ENCODE results near the gene CHST11. TPM values are rescaled to one million over a fixed set of nuclear protein-coding genes. Genes with fewer than 3 reads are reported as not detected.

CHST11 gene
- total and polyA plus RNA-seq, 9 of the 15 experiments (the other 6 are each of a cell fraction or from before 2014, with no cell fraction given), result 2.3 to 38.7 (median 15.0) TPM

GRCh38 chr12:104467346-104467837 is 10.6 kb downstream of the CHST11 start (continued):
- TF ChIP-seq CREM (IDR thresholded peaks at IDR 0.05; ENCODE audit: low read depth) (peak; percentile 70), JUND (IDR thresholded peaks at IDR 0.05; ENCODE audit: borderline replicate concordance, low read depth, low read length) (peak; percentile 71; the same call in 1 of the 2 replicates), JUND (tag; IDR thresholded peaks at IDR 0.05; ENCODE audit: borderline replicate concordance, low read depth, low read length) (peak; percentile 41; the same call in 1 of the 3 replicates), PHB (CRISPR knock-in tag; IDR thresholded peaks at IDR 0.05) (no peak), FIP1L1 (IDR thresholded peaks at IDR 0.05; ENCODE audit: low read depth, low read length, poor library complexity, severe bottlenecking) (no peak), BRF2 (IDR thresholded peaks at IDR 0.05; ENCODE audit: borderline replicate concordance, insufficient read depth, insufficient read length) (no peak), SAP30 (IDR thresholded peaks at IDR 0.05; ENCODE audit: borderline replicate concordance, insufficient read depth, low read depth, low read length, poor library complexity, severe bottlenecking) (no peak), SRSF7 (optimal IDR thresholded peaks at IDR 0.05; ENCODE audit: low read depth, low read length) (no peak), EP300 (IDR thresholded peaks at IDR 0.05; ENCODE audit: low read length) (peak; percentile 99), PHB2 (IDR thresholded peaks at IDR 0.05; ENCODE audit: low read depth) (peak; percentile 96), MCM3 (IDR thresholded peaks at IDR 0.05) (no peak), RCOR1 (IDR thresholded peaks at IDR 0.05; ENCODE audit: borderline replicate concordance in 1 of 2, low read depth in 2 of 2, low read length in 2 of 2) (peak; percentile 91 to 96), PRPF4 (IDR thresholded peaks at IDR 0.05; ENCODE audit: insufficient read depth, low read depth, low read length, poor library complexity, severe bottlenecking) (no peak), ELF1 (tag; IDR thresholded peaks at IDR 0.05) (no peak), FUS (optimal IDR thresholded peaks at IDR 0.05; ENCODE audit: low read depth, low read length) (no peak), TGIF2 (CRISPR knock-in tag; IDR thresholded peaks at IDR 0.05) (no peak), SRF (CRISPR knock-in tag; IDR thresholded peaks at IDR 0.05) (no peak), HMGN3 (IDR thresholded peaks at IDR 0.05; ENCODE audit: borderline replicate concordance, extremely low read depth, insufficient read length, low read depth, low read length) (peak; percentile 92), E2F5 (CRISPR knock-in tag; IDR thresholded peaks at IDR 0.05) (no peak), EP400 (IDR thresholded peaks at IDR 0.05) (peak; percentile 63), ID3 (CRISPR knock-in tag; IDR thresholded peaks at IDR 0.05) (no peak), ID3 (tag; IDR thresholded peaks at IDR 0.05) (0 out of 2 replicates have a peak, but pooled peaks have one; percentile 53), STAT5B (CRISPR knock-in tag; IDR thresholded peaks at IDR 0.05) (no peak), HMG20A (CRISPR knock-in tag; conservative IDR thresholded peaks at IDR 0.05) (no peak), RBM22 (IDR thresholded peaks at IDR 0.05; ENCODE audit: low read depth, low read length, poor library complexity, severe bottlenecking) (no peak)
